Ovary (tissue), 3 donors: ENCODE data around the gene STK24.

Experiments
- POLR2A ChIP-seq: fragments of 450-650 bp; IDR thresholded peaks from one replicate; pipeline ENCODE4 v1.6.1; 2017; ENCODE audit warnings: antibody characterized with exemption, mild to moderate bottlenecking, moderate library complexity
- TF ChIP-seq, protein P1 (sequence below), 3 donors: fragments of 450-650 bp in 2 of 3; fragments of 200-600 bp in 1 of 3; IDR thresholded peaks; one replicate each; pipeline versions ENCODE4 v1.5.1 to v1.8.0; 2016 to 2022; ENCODE audit warnings: antibody characterized with exemption in 3 of 3, mild to moderate bottlenecking in 1 of 3
- donor health status: DM: no; HTN: no; CAD: no.

DNA sequence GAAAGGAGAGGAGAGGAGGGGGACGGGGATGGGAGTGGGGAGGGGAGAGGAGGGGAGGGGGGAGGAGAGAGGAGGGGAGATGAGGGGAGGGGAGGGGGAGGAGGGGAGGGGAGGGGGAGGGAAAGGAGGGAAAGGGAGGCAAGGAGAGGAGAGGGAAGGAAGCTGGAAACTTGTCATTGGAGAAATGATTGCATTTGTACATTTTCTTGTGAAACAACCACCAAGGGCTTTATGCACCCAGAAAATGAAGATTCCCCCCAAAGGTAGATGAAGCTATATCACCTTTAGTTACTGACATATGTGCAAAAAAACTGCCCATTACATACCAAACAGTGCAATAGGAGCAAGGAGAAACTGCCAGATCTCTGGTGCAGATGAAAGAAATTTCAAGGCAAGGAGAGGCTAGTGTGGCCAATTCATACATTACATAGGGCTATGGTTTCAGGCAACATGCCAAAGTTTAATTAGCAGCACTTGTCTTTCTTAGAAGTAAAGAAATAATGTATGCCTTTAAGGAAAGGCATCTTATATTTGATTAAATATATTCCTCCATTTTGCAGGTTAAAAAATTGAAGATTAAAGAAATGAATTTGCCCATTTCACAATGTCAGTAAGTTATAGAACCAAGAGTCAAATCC is 49.5 kb upstream of the STK24 start:
- TF ChIP-seq, protein P1, sequence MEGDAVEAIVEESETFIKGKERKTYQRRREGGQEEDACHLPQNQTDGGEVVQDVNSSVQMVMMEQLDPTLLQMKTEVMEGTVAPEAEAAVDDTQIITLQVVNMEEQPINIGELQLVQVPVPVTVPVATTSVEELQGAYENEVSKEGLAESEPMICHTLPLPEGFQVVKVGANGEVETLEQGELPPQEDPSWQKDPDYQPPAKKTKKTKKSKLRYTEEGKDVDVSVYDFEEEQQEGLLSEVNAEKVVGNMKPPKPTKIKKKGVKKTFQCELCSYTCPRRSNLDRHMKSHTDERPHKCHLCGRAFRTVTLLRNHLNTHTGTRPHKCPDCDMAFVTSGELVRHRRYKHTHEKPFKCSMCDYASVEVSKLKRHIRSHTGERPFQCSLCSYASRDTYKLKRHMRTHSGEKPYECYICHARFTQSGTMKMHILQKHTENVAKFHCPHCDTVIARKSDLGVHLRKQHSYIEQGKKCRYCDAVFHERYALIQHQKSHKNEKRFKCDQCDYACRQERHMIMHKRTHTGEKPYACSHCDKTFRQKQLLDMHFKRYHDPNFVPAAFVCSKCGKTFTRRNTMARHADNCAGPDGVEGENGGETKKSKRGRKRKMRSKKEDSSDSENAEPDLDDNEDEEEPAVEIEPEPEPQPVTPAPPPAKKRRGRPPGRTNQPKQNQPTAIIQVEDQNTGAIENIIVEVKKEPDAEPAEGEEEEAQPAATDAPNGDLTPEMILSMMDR (IDR thresholded peaks at IDR 0.05) = no peak
- TF ChIP-seq POLR2A = no peak
